ENCODE data around the gene BLACAT1. TPM values are rescaled to one million over a fixed set of nuclear protein-coding genes. Genes with fewer than 3 reads are reported as not detected.

Gene BLACAT1
- total RNA-seq, 1 experiment from 2014 or later = 0.72 TPM

DNA sequence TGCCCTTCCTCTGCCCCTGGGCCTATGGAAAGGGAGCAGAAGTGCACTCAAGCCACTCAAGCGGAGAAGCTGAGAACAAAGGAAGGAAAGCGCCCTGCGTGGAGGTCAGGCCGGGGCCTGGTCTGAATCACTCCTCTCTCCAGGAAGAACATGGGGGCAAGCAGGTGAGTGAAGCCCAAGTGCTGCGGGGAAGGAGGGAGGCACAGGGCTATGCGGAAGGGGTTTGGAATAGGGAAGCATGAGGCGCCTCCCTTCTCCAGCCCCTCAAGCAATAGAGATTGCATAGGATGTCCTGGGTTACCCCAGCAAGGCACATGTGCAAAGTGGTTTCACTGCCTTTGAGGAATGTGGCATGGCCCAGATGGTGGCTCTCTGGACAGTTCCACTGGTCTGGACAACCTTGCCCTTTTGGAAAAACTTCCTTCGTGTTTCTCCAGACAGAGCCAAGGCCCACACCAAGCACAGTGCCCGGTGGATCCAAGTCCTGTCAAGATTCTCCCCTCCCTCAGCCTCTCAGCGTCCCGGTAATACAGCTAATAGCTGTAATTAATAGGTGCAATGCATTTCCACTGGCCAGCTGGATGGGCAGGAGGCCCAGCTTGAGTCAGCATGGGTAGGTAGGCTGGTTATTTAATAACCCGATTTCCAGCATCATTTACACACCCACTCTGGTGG is 13.7 kb downstream of the BLACAT1 start:
- BruUV-seq (replicated peaks) = no TSS peak
- CTCF ChIA-PET = interaction anchor here (0.6 to 7.6 kb wide), 9 partner anchors 11 to 226 kb away, joined by 3 to 110 read pairs (median 5); partner anchors contain the start of gene LEMD1
- Mint-ChIP-seq H3K4me3 (ENCODE audit: unreplicated experiment) (no peak overlapping the region), H3K27ac (ENCODE audit: low read depth, unreplicated experiment) (peak overlapping the region; percentile 77), H3K27me3 (ENCODE audit: insufficient read depth, unreplicated experiment) (no peaks in the 10 kb centered on the region), H3K36me3 (ENCODE audit: insufficient read depth, unreplicated experiment) (peaks cover 4% of the 10 kb centered on the region), H3K9me3 (ENCODE audit: unreplicated experiment) (no peaks in the 10 kb centered on the region), H3K4me1 (ENCODE audit: insufficient read depth, unreplicated experiment) (peaks cover 26% of the 10 kb centered on the region)
- POLR2A ChIA-PET = interaction anchor here (2.5 kb wide), 1 partner anchor 36 kb away, joined by 14 read pairs; no protein-coding TSS in a partner anchor
- intact Hi-C loops (cut with micrococcal nuclease) = no loop called here
- TF ChIP-seq, protein P1, sequence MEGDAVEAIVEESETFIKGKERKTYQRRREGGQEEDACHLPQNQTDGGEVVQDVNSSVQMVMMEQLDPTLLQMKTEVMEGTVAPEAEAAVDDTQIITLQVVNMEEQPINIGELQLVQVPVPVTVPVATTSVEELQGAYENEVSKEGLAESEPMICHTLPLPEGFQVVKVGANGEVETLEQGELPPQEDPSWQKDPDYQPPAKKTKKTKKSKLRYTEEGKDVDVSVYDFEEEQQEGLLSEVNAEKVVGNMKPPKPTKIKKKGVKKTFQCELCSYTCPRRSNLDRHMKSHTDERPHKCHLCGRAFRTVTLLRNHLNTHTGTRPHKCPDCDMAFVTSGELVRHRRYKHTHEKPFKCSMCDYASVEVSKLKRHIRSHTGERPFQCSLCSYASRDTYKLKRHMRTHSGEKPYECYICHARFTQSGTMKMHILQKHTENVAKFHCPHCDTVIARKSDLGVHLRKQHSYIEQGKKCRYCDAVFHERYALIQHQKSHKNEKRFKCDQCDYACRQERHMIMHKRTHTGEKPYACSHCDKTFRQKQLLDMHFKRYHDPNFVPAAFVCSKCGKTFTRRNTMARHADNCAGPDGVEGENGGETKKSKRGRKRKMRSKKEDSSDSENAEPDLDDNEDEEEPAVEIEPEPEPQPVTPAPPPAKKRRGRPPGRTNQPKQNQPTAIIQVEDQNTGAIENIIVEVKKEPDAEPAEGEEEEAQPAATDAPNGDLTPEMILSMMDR (IDR thresholded peaks at IDR 0.05; ENCODE audit: unreplicated experiment) = no peak
- DNase-seq (ENCODE audit: unreplicated experiment) = no peak

DNA sequence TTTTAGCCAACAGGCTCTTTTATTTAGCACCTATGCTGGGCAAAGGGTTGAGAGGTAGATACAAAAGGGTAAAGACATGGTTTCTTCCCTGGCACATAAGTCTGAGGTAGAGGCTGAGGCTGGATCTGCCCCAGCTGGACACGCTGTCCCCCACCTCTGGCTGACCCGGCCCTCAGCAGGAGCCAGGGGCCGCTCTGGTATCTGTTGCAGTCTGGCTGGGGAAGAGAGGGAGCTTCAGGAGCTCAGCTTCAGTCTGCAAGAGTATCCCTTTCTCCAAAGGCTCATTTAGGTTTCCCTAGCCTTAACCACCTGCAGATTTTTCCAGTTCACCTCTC is 14.2 kb downstream of the BLACAT1 start:
- no peak for DNase-seq (ENCODE audit: unreplicated experiment)
- Mint-ChIP-seq H3K4me3 (ENCODE audit: unreplicated experiment) (no peak overlapping the region), H3K9me3 (ENCODE audit: unreplicated experiment) (no peaks in the 10 kb centered on the region), H3K27ac (ENCODE audit: low read depth, unreplicated experiment) (peak overlapping the region; percentile 77), H3K4me1 (ENCODE audit: insufficient read depth, unreplicated experiment) (peaks cover 25% of the 10 kb centered on the region), H3K27me3 (ENCODE audit: insufficient read depth, unreplicated experiment) (no peaks in the 10 kb centered on the region), H3K36me3 (ENCODE audit: insufficient read depth, unreplicated experiment) (peaks cover 4% of the 10 kb centered on the region)
- ChIA-PET CTCF (interaction anchor here (0.6 to 7.6 kb wide), 17 partner anchors 11 to 227 kb away, joined by 3 to 110 read pairs (median 5); partner anchors contain the start of genes BLACAT1 and LEMD1), POLR2A (interaction anchor here (0.7 to 4.5 kb wide), 10 partner anchors 10 to 123 kb away, joined by 3 to 38 read pairs (median 5); no protein-coding TSS in a partner anchor)
- intact Hi-C loops (cut with micrococcal nuclease) = loop anchor here (1.0 kb wide), 1 partner anchor 37 kb away; no protein-coding TSS in a partner anchor
- BruUV-seq (replicated peaks) = no TSS peak
- TF ChIP-seq, protein P1 (IDR thresholded peaks at IDR 0.05; ENCODE audit: unreplicated experiment) = no peak

DNA sequence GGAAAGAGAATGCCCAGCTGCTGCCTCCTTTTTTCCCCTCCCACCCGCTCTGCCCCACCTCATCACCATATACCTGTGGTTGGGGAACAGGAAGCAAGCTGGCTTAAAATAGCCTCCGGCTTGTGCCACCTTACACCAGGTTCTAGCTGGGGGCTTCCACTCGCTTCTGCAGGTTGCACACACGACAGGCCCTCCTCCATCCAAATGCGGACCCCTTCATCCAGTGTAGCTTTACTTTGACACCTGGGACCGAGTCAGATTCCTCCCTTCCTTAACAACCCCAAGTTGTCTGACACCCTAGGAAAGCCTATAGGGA is 14.6 kb downstream of the BLACAT1 start:
- POLR2A ChIA-PET = interaction anchor here (0.6 to 4.5 kb wide), 15 partner anchors 9 to 122 kb away, joined by 3 to 38 read pairs (median 5); no protein-coding TSS in a partner anchor
- H3K36me3 Mint-ChIP-seq (ENCODE audit: insufficient read depth, unreplicated experiment) = peaks cover 4% of the 10 kb centered on the region
- intact Hi-C loops (cut with micrococcal nuclease) = loop anchor here (1.0 kb wide), 1 partner anchor 37 kb away; no protein-coding TSS in a partner anchor

More for the DNA sequence above, 14.6 kb downstream of the BLACAT1 start:
- H3K27me3 Mint-ChIP-seq (ENCODE audit: insufficient read depth, unreplicated experiment) = no peaks in the 10 kb centered on the region
- H3K4me3 Mint-ChIP-seq (ENCODE audit: unreplicated experiment) = peak overlapping the region; percentile 1
- BruUV-seq (replicated peaks) = no TSS peak
- no peak for DNase-seq (ENCODE audit: unreplicated experiment)
- H3K9me3 Mint-ChIP-seq (ENCODE audit: unreplicated experiment) = no peaks in the 10 kb centered on the region
- CTCF ChIA-PET = interaction anchor here (0.7 to 7.6 kb wide), 17 partner anchors 8 to 227 kb away, joined by 3 to 110 read pairs (median 8); partner anchors contain the start of genes BLACAT1 and LEMD1
- H3K4me1 Mint-ChIP-seq (ENCODE audit: insufficient read depth, unreplicated experiment) = peaks cover 25% of the 10 kb centered on the region
- TF ChIP-seq, protein P1 (IDR thresholded peaks at IDR 0.05; ENCODE audit: unreplicated experiment) = no peak
- peak overlapping the region; percentile 77 for H3K27ac Mint-ChIP-seq (ENCODE audit: low read depth, unreplicated experiment)
